IMR-90 (cell line): ENCODE measurements around the gene MTF1. TPM values are rescaled to one million over a fixed set of nuclear protein-coding genes. Genes with fewer than 3 reads are reported as not detected.

Source experiments
- ATAC-seq: fragments of 200-7000 bp; cut with Tn5 transposase; 2 replicates; pipeline ENCODE4 v1.9.1; 2020; ENCODE audit warnings: low read depth, mild to moderate bottlenecking, moderate library complexity
- BruUV-seq: library from RNA; stranded (reverse); fragments of 400-500 nt; replicated peaks from 2 replicates; lab custom pipeline; 2021; lab: Mats Ljungman, UMichigan
- CTCF ChIA-PET: fragments of 300-600 bp; formaldehyde crosslinking; extraction: SDS; loops from one replicate; lab custom pipeline; 2021; ENCODE audit warnings: antibody characterized with exemption; lab: Yijun Ruan, JAX
- POLR2A ChIA-PET: fragments of 300-600 bp; sonication (Branson Sonifier 250); formaldehyde crosslinking; loops from one replicate; lab custom pipeline; 2022; ENCODE audit warnings: antibody characterized with exemption; ENCODE audit not compliant: unreplicated experiment; lab: Charles Lee
- DNase-seq: peaks from one replicate; pipeline ENCODE4 v3.0.0; 2013
- H2AFZ ChIP-seq: replicated peaks from 2 replicates; pipeline ENCODE3; 2013; ENCODE audit warnings: low read length, mild to moderate bottlenecking; ENCODE audit not compliant: poor library complexity
- H2AK5ac ChIP-seq: 2 replicates; pipeline ENCODE4 v1.6.1; 2013; ENCODE audit warnings: low read depth, low read length, inconsistent platforms
- H2AK9ac ChIP-seq: replicated peaks from 2 replicates; pipeline ENCODE3; 2013; ENCODE audit warnings: mild to moderate bottlenecking, low read depth, low read length, moderate library complexity; ENCODE audit not compliant: poor library complexity
- H2BK120ac ChIP-seq: 2 replicates; pipeline ENCODE4 v1.6.1; 2013; ENCODE audit warnings: low read depth, low read length, inconsistent platforms
- H2BK15ac ChIP-seq: 3 replicates; pipeline ENCODE4 v1.6.1; 2013; ENCODE audit warnings: low read depth, low read length, inconsistent platforms
- H2BK20ac ChIP-seq: 2 replicates; pipeline ENCODE4 v1.6.1; 2013; ENCODE audit warnings: low read depth, mild to moderate bottlenecking, inconsistent platforms, low read length, moderate library complexity
- H2BK5ac ChIP-seq: 2 replicates; pipeline ENCODE4 v1.6.1; 2013; ENCODE audit warnings: mild to moderate bottlenecking, low read depth, low read length, inconsistent platforms; ENCODE audit not compliant: poor library complexity, severe bottlenecking
- H3K14ac ChIP-seq: replicated peaks from 2 replicates; pipeline ENCODE4 v1.6.1; 2013; ENCODE audit warnings: low read depth, low read length, inconsistent platforms
- H3K18ac ChIP-seq: 2 replicates; pipeline ENCODE4 v1.6.1; 2013; ENCODE audit warnings: low read depth, low read length, control low read depth
- H3K23ac ChIP-seq: 2 replicates; pipeline ENCODE4 v1.6.1; 2013; ENCODE audit warnings: low read depth, low read length, inconsistent platforms
- H3K27ac ChIP-seq: 2 replicates; pipeline ENCODE4 v1.5.1; 2013; ENCODE audit warnings: mild to moderate bottlenecking, control low read depth, low read length; ENCODE audit not compliant: insufficient read depth
- H3K27me3 ChIP-seq: 2 replicates; pipeline ENCODE4 v1.6.1; 2013; ENCODE audit warnings: low read length; ENCODE audit not compliant: control insufficient read depth, insufficient read depth
- H3K36me3 ChIP-seq: 2 replicates; pipeline ENCODE4 v1.6.1; 2013; ENCODE audit warnings: low read length, mixed read lengths; ENCODE audit not compliant: control insufficient read depth, insufficient read depth
- H3K4ac ChIP-seq: 2 replicates; pipeline ENCODE4 v1.6.1; 2013; ENCODE audit warnings: low read depth, low read length, inconsistent platforms
- H3K4me1 ChIP-seq: 2 replicates; pipeline ENCODE4 v1.6.1; 2013; ENCODE audit warnings: low read length, mixed read lengths; ENCODE audit not compliant: control insufficient read depth, insufficient read depth
- H3K4me2 ChIP-seq: 2 replicates; pipeline ENCODE4 v1.6.1; 2013; ENCODE audit warnings: low read depth, mild to moderate bottlenecking, control low read depth, low read length, moderate library complexity
- H3K4me3 ChIP-seq: 2 replicates; pipeline ENCODE4 v1.5.1; 2013; ENCODE audit warnings: low read depth, mild to moderate bottlenecking, control low read depth, low read length, moderate library complexity; ENCODE audit not compliant: insufficient read depth
- H3K56ac ChIP-seq: 2 replicates; pipeline ENCODE4 v1.6.1; 2013; ENCODE audit warnings: low read length, inconsistent platforms; ENCODE audit not compliant: insufficient read depth; ENCODE audit errors: extremely low read depth
- H3K79me1 ChIP-seq, 2 experiments: 2 replicates each; pipeline ENCODE4 v1.6.1; 2013; ENCODE audit warnings: low read length in 2 of 2, inconsistent platforms in 1 of 2, low read depth in 1 of 2
- H3K9ac ChIP-seq: 2 replicates; pipeline ENCODE4 v1.6.1; 2013; ENCODE audit warnings: low read depth, low read length, control low read depth
- H3K9me1 ChIP-seq: 2 replicates; pipeline ENCODE4 v1.6.1; 2013; ENCODE audit warnings: low read length, inconsistent platforms; ENCODE audit not compliant: insufficient read depth
- H3K9me3 ChIP-seq: 2 replicates; pipeline ENCODE4 v1.6.1; 2013; ENCODE audit warnings: low read length; ENCODE audit not compliant: control insufficient read depth, insufficient read depth
- H4K20me1 ChIP-seq: 2 replicates; pipeline ENCODE4 v1.6.1; 2013; ENCODE audit warnings: low read length, inconsistent platforms; ENCODE audit not compliant: insufficient read depth
- H4K5ac ChIP-seq: 2 replicates; pipeline ENCODE4 v1.6.1; 2013; ENCODE audit warnings: mild to moderate bottlenecking, low read depth, low read length, control low read depth
- H4K8ac ChIP-seq, 2 experiments: 2 replicates each; pipeline ENCODE4 v1.6.1; 2013; ENCODE audit warnings: low read depth in 2 of 2, low read length in 2 of 2, control low read depth in 1 of 2, inconsistent platforms in 1 of 2
- H4K91ac ChIP-seq: 2 replicates; pipeline ENCODE4 v1.6.1; 2013; ENCODE audit warnings: low read depth, low read length, inconsistent platforms; ENCODE audit not compliant: insufficient read depth
- BHLHE40 ChIP-seq: fragments of 150-350 bp; IDR thresholded peaks from 2 replicates; pipeline ENCODE4 v1.6.1; 2016; ENCODE audit warnings: mild to moderate bottlenecking, low read depth, low read length
- CEBPB ChIP-seq: IDR thresholded peaks from 2 replicates; pipeline ENCODE4 v1.6.1; 2012; ENCODE audit warnings: low read depth, low read length, improper control_type of control experiment
- CHD1 ChIP-seq: IDR thresholded peaks from 2 replicates; pipeline ENCODE4 v1.6.1; 2012; ENCODE audit warnings: low read depth, low read length, improper control_type of control experiment
- FOS ChIP-seq: fragments of 150-350 bp; IDR thresholded peaks from 2 replicates; pipeline ENCODE4 v1.6.1; 2016; ENCODE audit warnings: low read depth, low read length
- MAFK ChIP-seq: IDR thresholded peaks from 2 replicates; pipeline ENCODE4 v1.6.1; 2012; ENCODE audit warnings: low read depth, low read length, improper control_type of control experiment
- MAZ ChIP-seq: IDR thresholded peaks from 2 replicates; pipeline ENCODE4 v1.6.1; 2012; ENCODE audit warnings: low read depth, mild to moderate bottlenecking, low read length, improper control_type of control experiment, moderate library complexity, borderline replicate concordance
- MXI1 ChIP-seq: IDR thresholded peaks from 2 replicates; pipeline ENCODE4 v1.6.1; 2012; ENCODE audit warnings: low read depth, mild to moderate bottlenecking, low read length, moderate library complexity, borderline replicate concordance
- NFE2L2 ChIP-seq: fragments of 150-350 bp; IDR thresholded peaks from 2 replicates; pipeline ENCODE4 v1.6.1; 2016; ENCODE audit warnings: low read depth, mild to moderate bottlenecking, low read length
- POLR2A ChIP-seq: IDR thresholded peaks from 2 replicates; pipeline ENCODE4 v1.6.1; 2012; ENCODE audit warnings: mild to moderate bottlenecking, low read depth, low read length
- RAD21 ChIP-seq: IDR thresholded peaks from 2 replicates; pipeline ENCODE4 v1.6.1; 2012; ENCODE audit warnings: low read length, improper control_type of control experiment
- RCOR1 ChIP-seq: IDR thresholded peaks from 2 replicates; pipeline ENCODE4 v1.6.1; 2012; ENCODE audit warnings: mild to moderate bottlenecking, low read length, improper control_type of control experiment; ENCODE audit not compliant: insufficient replicate concordance
- RFX5 ChIP-seq: IDR thresholded peaks from 2 replicates; pipeline ENCODE4 v1.8.0; 2012; ENCODE audit warnings: low read depth, mild to moderate bottlenecking, low read length, moderate library complexity
- SMC3 ChIP-seq: fragments of 150-350 bp; IDR thresholded peaks from 2 replicates; pipeline ENCODE4 v1.6.1; 2016; ENCODE audit warnings: low read depth, mild to moderate bottlenecking, antibody characterized with exemption, low read length, moderate library complexity
- WGBS, 2 experiments: methylation state at CpG; one replicate each; pipeline versions ENCODE4 v1.1.5 to v1.1.7; 2013; ENCODE audit warnings: missing lambda C conversion rate in 2 of 2; ENCODE audit not compliant: insufficient read length in 1 of 2; ENCODE audit errors: extremely low coverage in 2 of 2; 5-methylcytosine and 5-hydroxymethylcytosine counted together
- dilution Hi-C: fragments of 300-500 bp; cut with HindIII; formaldehyde crosslinking; loops from one replicate; pipeline ENCODE4 v1.14.3; 2018; ENCODE audit warnings: low sequenced_read_pairs; ENCODE audit not compliant: unreplicated experiment
- in situ Hi-C: fragments of 300-500 bp; cut with MboI; formaldehyde crosslinking; loops from 3 replicates; pipeline ENCODE4 v1.14.3; 2019; ENCODE audit warnings: low sequenced_read_pairs, inconsistent platforms, mixed read lengths
- intact Hi-C: fragments of 100-400 bp; cut with micrococcal nuclease; formaldehyde crosslinking; loops from 2 replicates; pipeline ENCODE4 v1.10.0; 2022
- polyA plus RNA-seq, 3 experiments: library from polyadenylated mRNA; depleted of rRNA; stranded (reverse); fragments of >200 nt; gene quantifications; 2 replicates each; pipeline ENCODE4 v1.2.3, GENCODE V29; 2012; ENCODE audit warnings: low replicate concordance in 1 of 3
- total RNA-seq: library from RNA; depleted of rRNA; stranded (reverse); fragments of >200 nt; gene quantifications from 2 replicates; pipeline ENCODE4 v1.2.3, GENCODE V29; 2012
- TF ChIP-seq, protein P1 (sequence below): fragments of 150-350 bp; IDR thresholded peaks from 2 replicates; pipeline ENCODE4 v1.6.1; 2016; ENCODE audit warnings: low read depth, mild to moderate bottlenecking, low read length, moderate library complexity, borderline replicate concordance
- TF ChIP-seq, protein P2 (sequence below): conservative IDR thresholded peaks from 2 replicates; pipeline ENCODE4 v1.5.1; 2012; ENCODE audit warnings: mild to moderate bottlenecking, low read depth, low read length, improper control_type of control experiment
- TF ChIP-seq, protein P3 (sequence below): fragments of 150-350 bp; IDR thresholded peaks from 2 replicates; pipeline ENCODE4 v1.6.1; 2017; ENCODE audit warnings: mild to moderate bottlenecking, antibody characterized with exemption, low read length, low read depth

MTF1 gene
- total and polyA plus RNA-seq, 2 of the 4 experiments (the other 2 are of a cell fraction) = 2.3 to 4.7 TPM

DNA sequence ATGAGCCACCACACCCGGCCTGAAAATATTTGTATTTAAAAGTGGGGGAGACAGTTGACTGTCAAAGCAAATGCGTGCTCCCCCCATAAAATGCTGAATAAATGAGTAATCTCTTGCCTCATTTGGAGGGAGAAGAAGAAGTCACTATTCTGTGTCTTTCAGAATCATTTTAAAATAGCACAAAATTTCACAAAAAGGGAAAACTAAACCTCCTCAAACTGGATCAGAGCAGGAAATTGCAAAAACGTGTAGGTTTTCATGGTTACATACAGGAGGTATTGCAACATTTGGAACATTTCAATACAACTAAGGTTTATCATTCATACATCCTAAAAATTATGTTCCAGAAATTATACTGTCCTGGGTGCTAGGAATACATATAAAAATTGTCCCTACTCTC lies 13.6 kb downstream of the MTF1 start:
- H2BK5ac ChIP-seq = no peak overlapping the region
- no CpG with 5 or more reads among the region's 3 CpGs for WGBS, 2 experiments
- H3K4me1 ChIP-seq = peaks cover 1% of the 10 kb centered on the region; the same call in 1 of the 2 replicates
- no peak overlapping the region for H2AK9ac ChIP-seq
- no peak overlapping the region for H2AFZ ChIP-seq
- ATAC-seq (no peak), DNase-seq (no peak)
- H2BK120ac ChIP-seq = no peak overlapping the region
- no peaks in the 10 kb centered on the region for H3K27me3 ChIP-seq
- peaks cover 13% of the 10 kb centered on the region; the same call in 1 of the 2 replicates for H4K20me1 ChIP-seq
- H2BK20ac ChIP-seq = no peak overlapping the region
- CTCF ChIA-PET = no interaction called here
- no peaks in the 10 kb centered on the region for H3K9me3 ChIP-seq
- no peak overlapping the region for H3K18ac ChIP-seq
- H3K9me1 ChIP-seq = peaks cover 12% of the 10 kb centered on the region
- H2AK5ac ChIP-seq = no peak overlapping the region
- peaks cover 13% of the 10 kb centered on the region for H3K36me3 ChIP-seq
- H3K56ac ChIP-seq = no peak overlapping the region
- BruUV-seq = no TSS peak
- no peak overlapping the region for H4K91ac ChIP-seq
- dilution Hi-C loops = no loop called here
- TF ChIP-seq SMC3 (no peak), MAZ (no peak), POLR2A (no peak), CHD1 (no peak), MXI1 (no peak), RAD21 (no peak), MAFK (no peak), NFE2L2 (no peak), BHLHE40 (no peak), RCOR1 (no peak), RFX5 (no peak), FOS (no peak), CEBPB (no peak)
- TF ChIP-seq, protein P1, sequence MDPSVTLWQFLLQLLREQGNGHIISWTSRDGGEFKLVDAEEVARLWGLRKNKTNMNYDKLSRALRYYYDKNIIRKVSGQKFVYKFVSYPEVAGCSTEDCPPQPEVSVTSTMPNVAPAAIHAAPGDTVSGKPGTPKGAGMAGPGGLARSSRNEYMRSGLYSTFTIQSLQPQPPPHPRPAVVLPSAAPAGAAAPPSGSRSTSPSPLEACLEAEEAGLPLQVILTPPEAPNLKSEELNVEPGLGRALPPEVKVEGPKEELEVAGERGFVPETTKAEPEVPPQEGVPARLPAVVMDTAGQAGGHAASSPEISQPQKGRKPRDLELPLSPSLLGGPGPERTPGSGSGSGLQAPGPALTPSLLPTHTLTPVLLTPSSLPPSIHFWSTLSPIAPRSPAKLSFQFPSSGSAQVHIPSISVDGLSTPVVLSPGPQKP = no peak
- TF ChIP-seq, protein P2, sequence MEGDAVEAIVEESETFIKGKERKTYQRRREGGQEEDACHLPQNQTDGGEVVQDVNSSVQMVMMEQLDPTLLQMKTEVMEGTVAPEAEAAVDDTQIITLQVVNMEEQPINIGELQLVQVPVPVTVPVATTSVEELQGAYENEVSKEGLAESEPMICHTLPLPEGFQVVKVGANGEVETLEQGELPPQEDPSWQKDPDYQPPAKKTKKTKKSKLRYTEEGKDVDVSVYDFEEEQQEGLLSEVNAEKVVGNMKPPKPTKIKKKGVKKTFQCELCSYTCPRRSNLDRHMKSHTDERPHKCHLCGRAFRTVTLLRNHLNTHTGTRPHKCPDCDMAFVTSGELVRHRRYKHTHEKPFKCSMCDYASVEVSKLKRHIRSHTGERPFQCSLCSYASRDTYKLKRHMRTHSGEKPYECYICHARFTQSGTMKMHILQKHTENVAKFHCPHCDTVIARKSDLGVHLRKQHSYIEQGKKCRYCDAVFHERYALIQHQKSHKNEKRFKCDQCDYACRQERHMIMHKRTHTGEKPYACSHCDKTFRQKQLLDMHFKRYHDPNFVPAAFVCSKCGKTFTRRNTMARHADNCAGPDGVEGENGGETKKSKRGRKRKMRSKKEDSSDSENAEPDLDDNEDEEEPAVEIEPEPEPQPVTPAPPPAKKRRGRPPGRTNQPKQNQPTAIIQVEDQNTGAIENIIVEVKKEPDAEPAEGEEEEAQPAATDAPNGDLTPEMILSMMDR = no peak
- TF ChIP-seq, protein P3, sequence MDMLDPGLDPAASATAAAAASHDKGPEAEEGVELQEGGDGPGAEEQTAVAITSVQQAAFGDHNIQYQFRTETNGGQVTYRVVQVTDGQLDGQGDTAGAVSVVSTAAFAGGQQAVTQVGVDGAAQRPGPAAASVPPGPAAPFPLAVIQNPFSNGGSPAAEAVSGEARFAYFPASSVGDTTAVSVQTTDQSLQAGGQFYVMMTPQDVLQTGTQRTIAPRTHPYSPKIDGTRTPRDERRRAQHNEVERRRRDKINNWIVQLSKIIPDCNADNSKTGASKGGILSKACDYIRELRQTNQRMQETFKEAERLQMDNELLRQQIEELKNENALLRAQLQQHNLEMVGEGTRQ = no peak
- no peak overlapping the region for H3K4me3 ChIP-seq
- no peak overlapping the region for H3K27ac ChIP-seq
- H2BK15ac ChIP-seq = no peak overlapping the region
- POLR2A ChIA-PET = no interaction called here
- H3K23ac ChIP-seq = no peak overlapping the region
- H3K14ac ChIP-seq = no peak overlapping the region
- peaks cover 41 to 77% of the 10 kb centered on the region in 2 experiments for H3K79me1 ChIP-seq
- no peak overlapping the region for H4K5ac ChIP-seq
- H3K9ac ChIP-seq = no peak overlapping the region
- no peak overlapping the region for H3K4me2 ChIP-seq
- no peak overlapping the region for H3K4ac ChIP-seq
- H4K8ac ChIP-seq = no peak overlapping the region
- in situ Hi-C loops = no loop called here
- intact Hi-C loops = no loop called here
